ENCODE results near the gene NACAD.
A peak's percentile ranks its signal among the peaks of the same experiment; 100 is the strongest.
"Not testable (repeated sequence)": the region's sequence is repeated elsewhere in the genome, so short reads cannot be mapped to it uniquely, and the experiment has no call there.

Gene NACAD

GRCh38 chr7:45123913-45124710 lies 35.3 kb upstream of the NACAD start:
- H3K4me1 Mint-ChIP-seq, result peaks cover 10% of the 10 kb centered on the region
- H3K36me3 Mint-ChIP-seq (ENCODE audit: low read depth), result no peaks in the 10 kb centered on the region
- no peaks in the 10 kb centered on the region for H3K9me3 Mint-ChIP-seq
- ATAC-seq (no peak), DNase-seq (no peak)
- H3K4me3 Mint-ChIP-seq, result no peak overlapping the region
- no peak overlapping the region for H3K27ac Mint-ChIP-seq
- no peaks in the 10 kb centered on the region for H3K27me3 Mint-ChIP-seq

- ATAC-seq (no peak), DNase-seq (no peak)
- H3K36me3 Mint-ChIP-seq (ENCODE audit: low read depth), result no peaks in the 10 kb centered on the region
- H3K4me1 Mint-ChIP-seq, result peaks cover 10% of the 10 kb centered on the region
- no peaks in the 10 kb centered on the region for H3K27me3 Mint-ChIP-seq
- H3K4me3 Mint-ChIP-seq, result no peak overlapping the region
- H3K27ac Mint-ChIP-seq, result no peak overlapping the region
- H3K9me3 Mint-ChIP-seq, result no peaks in the 10 kb centered on the region
These were observed 34.4 kb upstream of the NACAD start for GRCh38 chr7:45122975-45123860.

GRCh38 chr7:45119550-45119949 lies 30.8 kb upstream of the NACAD start:
- Mint-ChIP-seq H3K36me3 (ENCODE audit: low read depth) (no peaks in the 10 kb centered on the region), H3K27ac (no peak overlapping the region), H3K4me1 (peaks cover 10% of the 10 kb centered on the region), H3K4me3 (no peak overlapping the region), H3K9me3 (no peaks in the 10 kb centered on the region), H3K27me3 (no peaks in the 10 kb centered on the region)
- no peak for DNase-seq
- ATAC-seq, result no peak

- Mint-ChIP-seq H3K36me3 (ENCODE audit: low read depth) (no peaks in the 10 kb centered on the region), H3K4me1 (peaks cover 10% of the 10 kb centered on the region), H3K4me3 (no peak overlapping the region), H3K9me3 (no peaks in the 10 kb centered on the region), H3K27ac (no peak overlapping the region), H3K27me3 (no peaks in the 10 kb centered on the region)
- ATAC-seq (no peak), DNase-seq (no peak)
These were observed 30.1 kb upstream of the NACAD start for GRCh38 chr7:45118889-45119331.

- Mint-ChIP-seq H3K27me3 (no peaks in the 10 kb centered on the region), H3K9me3 (no peaks in the 10 kb centered on the region), H3K4me1 (peaks cover 6% of the 10 kb centered on the region), H3K27ac (no peak overlapping the region), H3K4me3 (no peak overlapping the region), H3K36me3 (ENCODE audit: low read depth) (no peaks in the 10 kb centered on the region)
- ATAC-seq, result no peak
- no peak for DNase-seq
These were observed 29.5 kb upstream of the NACAD start for GRCh38 chr7:45118292-45118691.

GRCh38 chr7:45117582-45117981 lies 28.8 kb upstream of the NACAD start:
- DNase-seq (no peak), ATAC-seq (no peak)

GRCh38 chr7:45116048-45116447 lies 27.3 kb upstream of the NACAD start:
- H3K9me3 Mint-ChIP-seq, result no peaks in the 10 kb centered on the region
- ATAC-seq (no peak), DNase-seq (no peak)
- H3K4me1 Mint-ChIP-seq, result peaks cover 13% of the 10 kb centered on the region
- H3K4me3 Mint-ChIP-seq, result no peak overlapping the region
- peaks cover 9% of the 10 kb centered on the region for H3K36me3 Mint-ChIP-seq (ENCODE audit: low read depth)
- peaks cover 2% of the 10 kb centered on the region for H3K27me3 Mint-ChIP-seq
- no peak overlapping the region for H3K27ac Mint-ChIP-seq

More at GRCh38 chr7:45117582-45117981, 28.8 kb upstream of the NACAD start:
- H3K27me3 Mint-ChIP-seq, result no peaks in the 10 kb centered on the region
- H3K4me1 Mint-ChIP-seq, result peaks cover 3% of the 10 kb centered on the region
- H3K27ac Mint-ChIP-seq, result no peak overlapping the region
- H3K36me3 Mint-ChIP-seq (ENCODE audit: low read depth), result no peaks in the 10 kb centered on the region
- H3K9me3 Mint-ChIP-seq, result no peaks in the 10 kb centered on the region
- H3K4me3 Mint-ChIP-seq, result no peak overlapping the region

- Mint-ChIP-seq H3K36me3 (ENCODE audit: low read depth) (peaks cover 20% of the 10 kb centered on the region), H3K27me3 (peaks cover 2% of the 10 kb centered on the region), H3K9me3 (no peaks in the 10 kb centered on the region), H3K4me1 (peaks cover 17% of the 10 kb centered on the region), H3K27ac (no peak overlapping the region), H3K4me3 (no peak overlapping the region)
- ATAC-seq (no peak), DNase-seq (no peak)
These were observed 26.2 kb upstream of the NACAD start for GRCh38 chr7:45114926-45115325.

GRCh38 chr7:45114257-45114656 lies 25.5 kb upstream of the NACAD start:
- H3K4me1 Mint-ChIP-seq, result peaks cover 20% of the 10 kb centered on the region
- not testable (repeated sequence) for ATAC-seq, H3K9me3 Mint-ChIP-seq, H3K27me3 Mint-ChIP-seq, DNase-seq, H3K4me3 Mint-ChIP-seq, H3K27ac Mint-ChIP-seq
- peaks cover 24% of the 10 kb centered on the region for H3K36me3 Mint-ChIP-seq (ENCODE audit: low read depth)

- H3K27ac Mint-ChIP-seq, result peak overlapping the region; percentile 83
These were observed 23.9 kb upstream of the NACAD start for GRCh38 chr7:45112648-45113047.

GRCh38 chr7:45111298-45112223 lies 22.8 kb upstream of the NACAD start, which contains the start of gene TBRG4:
Gene TBRG4 (minus strand): TSS chr7:45111697. CDS start chr7:45109237, 2,460 bp downstream.
- H3K27me3 Mint-ChIP-seq, result peaks cover 2% of the 10 kb centered on the region
- peaks cover 44% of the 10 kb centered on the region for H3K4me1 Mint-ChIP-seq
- H3K9me3 Mint-ChIP-seq, result no peaks in the 10 kb centered on the region
- ATAC-seq (peak; percentile 94), DNase-seq (peak; percentile 96)
- H3K36me3 Mint-ChIP-seq (ENCODE audit: low read depth), result peaks cover 47% of the 10 kb centered on the region
- H3K27ac Mint-ChIP-seq, result peak within 1 kb of the TSS; percentile 99
- H3K4me3 Mint-ChIP-seq, result peak within 1 kb of the TSS; percentile 95

More at GRCh38 chr7:45112648-45113047, 23.9 kb upstream of the NACAD start:
- no peak for DNase-seq
- peaks cover 2% of the 10 kb centered on the region for H3K27me3 Mint-ChIP-seq
- peak overlapping the region; percentile 95 for H3K4me3 Mint-ChIP-seq
- H3K9me3 Mint-ChIP-seq, result no peaks in the 10 kb centered on the region
- H3K36me3 Mint-ChIP-seq (ENCODE audit: low read depth), result peaks cover 39% of the 10 kb centered on the region
- ATAC-seq, result no peak
- peaks cover 35% of the 10 kb centered on the region for H3K4me1 Mint-ChIP-seq

- peak overlapping the region; percentile 83 for H3K27ac Mint-ChIP-seq
- peaks cover 59% of the 10 kb centered on the region for H3K36me3 Mint-ChIP-seq (ENCODE audit: low read depth)
These were observed 20.1 kb upstream of the NACAD start for GRCh38 chr7:45108863-45109262.

GRCh38 chr7:45107356-45107755 lies 18.6 kb upstream of the NACAD start:
- no peaks in the 10 kb centered on the region for H3K9me3 Mint-ChIP-seq
- peak overlapping the region; percentile 50 for H3K27ac Mint-ChIP-seq
- H3K4me1 Mint-ChIP-seq, result peaks cover 50% of the 10 kb centered on the region
- H3K36me3 Mint-ChIP-seq (ENCODE audit: low read depth), result peaks cover 64% of the 10 kb centered on the region
- DNase-seq (no peak), ATAC-seq (no peak)
- peaks cover 2% of the 10 kb centered on the region for H3K27me3 Mint-ChIP-seq
- H3K4me3 Mint-ChIP-seq, result peak overlapping the region; percentile 95

More at GRCh38 chr7:45108863-45109262, 20.1 kb upstream of the NACAD start:
- ATAC-seq (no peak), DNase-seq (no peak)
- Mint-ChIP-seq H3K9me3 (no peaks in the 10 kb centered on the region), H3K27me3 (peaks cover 2% of the 10 kb centered on the region), H3K4me1 (peaks cover 54% of the 10 kb centered on the region), H3K4me3 (peak overlapping the region; percentile 95)

- H3K4me1 Mint-ChIP-seq, result peaks cover 46% of the 10 kb centered on the region
- no peaks in the 10 kb centered on the region for H3K9me3 Mint-ChIP-seq
- H3K4me3 Mint-ChIP-seq, result no peak overlapping the region
- H3K27ac Mint-ChIP-seq, result no peak overlapping the region
- ATAC-seq (no peak), DNase-seq (no peak)
- peaks cover 68% of the 10 kb centered on the region for H3K36me3 Mint-ChIP-seq (ENCODE audit: low read depth)
- peaks cover 2% of the 10 kb centered on the region for H3K27me3 Mint-ChIP-seq
These were observed 18.1 kb upstream of the NACAD start for GRCh38 chr7:45106820-45107219.
